CD4-positive, alpha-beta T cell treated with Interleukin-4 for 1 hour (primary cell): ENCODE data around the gene ADCY10.
"Not testable (repeated sequence)": the region's sequence is repeated elsewhere in the genome, so short reads cannot be mapped to it uniquely, and the experiment has no call there.

Experiments
- DNase-seq, 2 donors: peaks; one replicate each; pipeline ENCODE4 v3.0.0-alpha.2; 2020 to 2022

ADCY10 gene

GRCh38 chr1:167880580-167881021, 33.3 kb downstream of the ADCY10 start:
- no peak for DNase-seq

DNA sequence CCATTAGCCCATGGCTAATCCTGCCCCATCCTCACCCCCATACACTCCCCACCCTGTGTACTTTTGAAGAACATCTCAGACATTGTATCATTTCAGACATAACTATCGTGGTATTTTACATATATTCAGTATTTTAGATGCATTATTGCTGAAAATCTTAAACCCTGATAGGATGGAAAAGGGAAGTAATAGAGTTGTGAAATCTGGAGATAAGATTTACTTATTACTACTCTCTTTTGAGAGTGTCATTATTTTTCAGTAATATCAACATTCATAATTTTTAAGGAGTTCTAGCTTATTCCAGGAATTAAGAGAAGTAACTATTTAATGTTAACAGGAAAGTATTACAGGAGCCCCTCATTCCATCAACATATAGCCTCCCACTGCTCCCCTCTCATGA, 34.4 kb downstream of the ADCY10 start:
- DNase-seq: no peak

- no peak for DNase-seq
Measured at GRCh38 chr1:167878372-167879160, 35.4 kb downstream of the ADCY10 start.

GRCh38 chr1:167876597-167877175, 37.2 kb downstream of the ADCY10 start:
- no peak for DNase-seq

DNA sequence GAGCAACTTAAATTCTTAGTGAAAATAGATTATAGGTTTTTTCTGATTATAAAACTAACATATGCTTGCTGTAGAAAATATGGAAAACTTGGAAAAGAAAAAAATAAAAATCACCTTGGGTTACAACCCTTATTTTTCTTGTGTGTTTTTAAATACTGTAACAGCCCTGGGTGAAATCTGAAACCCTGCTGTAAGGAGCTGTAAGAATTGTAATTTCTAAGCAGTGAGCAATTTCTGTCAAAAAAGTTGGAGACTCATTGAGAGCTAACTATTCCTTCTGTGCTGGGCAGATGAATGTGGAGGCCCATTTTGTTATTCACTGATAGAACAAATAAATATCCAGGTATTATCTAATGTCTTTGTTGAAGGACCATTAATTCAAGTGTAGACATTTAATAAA, 42.6 kb downstream of the ADCY10 start:
- DNase-seq: no peak

DNA sequence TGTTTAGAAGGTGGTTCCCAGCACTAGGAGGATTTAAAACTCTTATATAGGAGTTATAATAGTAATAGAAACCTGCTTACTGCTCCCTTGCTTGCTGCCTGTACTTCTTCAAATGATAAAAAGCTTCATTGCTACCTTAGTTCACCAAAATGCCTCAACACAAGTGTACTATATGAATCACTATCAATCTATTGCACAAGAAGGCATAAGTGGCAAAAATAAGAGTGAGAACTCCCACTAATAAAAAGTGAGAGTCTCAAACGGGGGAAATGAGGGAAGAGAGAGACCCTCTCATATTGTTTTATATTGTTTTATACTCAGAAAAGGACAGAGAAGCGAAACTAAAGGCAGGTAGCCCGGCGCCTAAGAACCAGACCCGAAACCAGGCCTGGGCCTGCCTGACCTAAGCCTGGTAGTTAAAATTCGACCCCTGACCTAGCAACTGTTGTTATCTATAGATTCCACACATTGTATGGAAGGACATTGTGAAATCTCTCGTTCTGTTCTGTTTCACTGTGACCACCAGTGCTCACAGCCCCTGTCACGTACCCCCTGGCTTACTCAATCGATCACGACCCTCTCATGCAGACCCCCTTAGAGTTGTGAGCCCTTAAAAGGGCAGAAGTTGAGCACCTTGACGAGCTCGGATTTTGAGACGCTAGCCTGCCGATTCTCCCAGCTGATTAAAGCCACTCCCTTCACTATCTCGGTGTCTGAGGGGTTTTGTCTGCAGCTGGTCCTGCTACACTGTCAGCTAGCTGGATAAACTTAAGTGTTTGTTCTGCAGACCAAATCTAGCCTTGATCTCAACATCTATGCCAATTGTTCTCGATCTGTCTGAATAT, 44.6 kb downstream of the ADCY10 start:
- DNase-seq: not testable (repeated sequence)

DNA sequence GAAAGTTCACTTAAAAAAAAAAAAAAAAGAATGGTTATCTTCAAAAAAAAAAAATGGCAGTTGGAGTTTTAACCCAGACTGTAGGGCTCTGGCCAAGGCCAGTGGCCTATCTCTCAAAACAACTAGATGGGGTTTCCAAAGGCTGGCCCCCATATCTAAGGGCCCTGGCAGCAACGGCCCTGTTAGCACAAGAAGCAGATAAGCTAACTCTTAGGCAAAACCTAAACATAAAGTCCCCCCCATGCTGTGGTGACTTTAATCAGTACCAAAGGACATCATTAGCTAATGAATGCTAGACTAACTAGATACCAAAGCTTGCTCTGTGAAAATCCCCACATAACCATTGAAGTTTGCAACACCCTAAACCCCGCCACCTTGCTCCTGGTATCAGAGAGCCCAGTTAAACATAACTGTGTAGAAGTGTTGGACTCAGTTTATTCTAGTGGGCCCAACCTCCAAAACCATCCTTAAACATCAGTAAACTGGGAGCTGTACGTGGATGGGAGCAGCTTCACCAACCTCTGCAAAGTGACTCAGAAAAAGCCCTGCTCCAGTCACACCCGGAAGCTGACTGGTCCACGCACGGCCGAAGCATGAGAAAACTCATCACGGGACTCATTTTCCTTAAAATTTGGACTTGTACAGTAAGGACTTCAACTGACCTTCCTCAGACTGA, 47.1 kb downstream of the ADCY10 start:
- not testable (repeated sequence) for DNase-seq

GRCh38 chr1:167866326-167866725, 47.6 kb downstream of the ADCY10 start:
- DNase-seq: not testable (repeated sequence)

GRCh38 chr1:167865804-167866308, 48.1 kb downstream of the ADCY10 start:
- DNase-seq: not testable (repeated sequence)

DNA sequence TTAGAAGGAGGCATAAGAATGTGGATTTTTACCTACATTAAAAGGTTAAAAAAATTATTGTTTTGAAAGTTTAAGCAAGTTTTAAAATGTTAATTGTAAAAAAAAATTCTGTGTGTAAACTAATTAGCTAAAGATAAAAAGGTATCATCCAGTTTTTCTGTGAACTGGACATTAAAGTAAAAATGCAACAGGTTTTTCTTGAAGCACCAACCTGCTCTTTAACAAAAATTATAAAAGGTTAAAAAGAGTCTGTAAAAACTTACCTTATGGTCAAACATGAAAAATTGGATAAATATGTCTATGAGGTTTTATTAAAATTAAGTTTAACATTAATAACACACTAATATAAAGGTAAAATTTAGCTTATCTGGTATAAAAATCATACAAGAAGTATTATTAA, 48.7 kb downstream of the ADCY10 start:
- DNase-seq: not testable (repeated sequence)

DNA sequence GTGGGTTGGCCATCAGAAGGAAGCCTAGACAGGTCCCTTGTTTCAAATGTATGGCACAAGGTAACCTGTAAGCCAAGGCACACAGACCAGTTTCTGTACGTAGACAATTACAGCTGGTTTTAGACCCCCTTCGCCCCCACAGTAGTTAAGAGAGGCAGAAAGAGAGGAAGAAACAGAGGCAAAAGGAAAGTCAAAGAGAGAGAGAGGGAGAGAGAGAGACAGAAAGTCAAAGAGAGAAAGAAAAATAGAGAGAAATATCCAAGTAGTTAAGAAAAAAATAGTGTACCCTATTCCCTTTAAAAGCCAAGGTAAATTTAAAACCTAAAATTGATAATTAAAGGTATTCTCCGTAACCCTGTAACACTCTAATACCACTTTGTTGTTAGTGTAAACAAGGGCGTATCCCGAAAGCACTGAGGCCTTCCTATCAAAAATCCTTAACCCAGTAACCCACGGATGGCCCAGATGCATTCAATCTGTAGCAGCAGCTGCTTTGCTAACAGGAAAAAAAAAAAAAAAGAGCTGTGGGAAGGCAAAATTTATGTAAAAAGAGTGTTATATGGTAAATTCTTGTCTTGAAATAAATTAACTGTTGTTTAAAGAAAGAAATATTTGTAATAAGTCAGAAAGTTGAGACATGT, 49.4 kb downstream of the ADCY10 start:
- DNase-seq: no peak

GRCh38 chr1:167863921-167864279, 50.0 kb downstream of the ADCY10 start:
- no peak for DNase-seq

DNA sequence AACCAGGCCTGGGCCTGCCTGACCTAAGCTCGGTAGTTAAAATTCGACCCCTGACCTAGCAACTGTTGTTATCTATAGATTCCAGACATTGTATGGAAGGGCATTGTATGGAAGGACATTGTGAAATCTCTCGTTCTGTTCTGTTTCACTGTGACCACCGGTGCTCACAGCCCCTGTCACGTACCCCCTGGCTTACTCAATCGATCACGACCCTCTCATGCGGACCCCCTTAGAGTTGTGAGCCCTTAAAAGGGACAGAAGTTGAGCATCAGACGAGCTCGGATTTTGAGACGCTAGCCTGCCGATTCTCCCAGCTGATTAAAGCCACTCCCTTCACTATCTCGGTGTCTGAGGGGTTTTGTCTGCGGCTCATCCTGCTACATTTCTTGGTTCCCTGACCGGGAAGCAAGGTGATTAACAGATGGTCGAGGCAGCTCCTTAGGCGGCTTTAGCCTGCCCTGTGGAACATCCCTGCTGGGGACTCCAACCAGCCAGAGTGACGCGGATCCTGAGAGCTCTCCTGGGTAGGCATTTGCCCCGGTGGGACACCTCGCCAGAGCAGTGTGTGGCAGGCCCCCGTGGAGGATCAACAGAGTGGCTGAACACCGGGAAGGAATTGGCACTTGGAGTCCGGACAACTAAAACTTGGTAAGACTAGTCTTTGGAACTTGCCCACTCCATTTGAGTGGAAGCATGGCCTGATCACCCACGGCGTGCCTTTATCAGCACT, 50.6 kb downstream of the ADCY10 start:
- DNase-seq: not testable (repeated sequence)

GRCh38 chr1:167862432-167863076, 51.4 kb downstream of the ADCY10 start:
- no peak for DNase-seq

- DNase-seq: no peak
Measured at GRCh38 chr1:167861664-167862381, 52.1 kb downstream of the ADCY10 start.

DNA sequence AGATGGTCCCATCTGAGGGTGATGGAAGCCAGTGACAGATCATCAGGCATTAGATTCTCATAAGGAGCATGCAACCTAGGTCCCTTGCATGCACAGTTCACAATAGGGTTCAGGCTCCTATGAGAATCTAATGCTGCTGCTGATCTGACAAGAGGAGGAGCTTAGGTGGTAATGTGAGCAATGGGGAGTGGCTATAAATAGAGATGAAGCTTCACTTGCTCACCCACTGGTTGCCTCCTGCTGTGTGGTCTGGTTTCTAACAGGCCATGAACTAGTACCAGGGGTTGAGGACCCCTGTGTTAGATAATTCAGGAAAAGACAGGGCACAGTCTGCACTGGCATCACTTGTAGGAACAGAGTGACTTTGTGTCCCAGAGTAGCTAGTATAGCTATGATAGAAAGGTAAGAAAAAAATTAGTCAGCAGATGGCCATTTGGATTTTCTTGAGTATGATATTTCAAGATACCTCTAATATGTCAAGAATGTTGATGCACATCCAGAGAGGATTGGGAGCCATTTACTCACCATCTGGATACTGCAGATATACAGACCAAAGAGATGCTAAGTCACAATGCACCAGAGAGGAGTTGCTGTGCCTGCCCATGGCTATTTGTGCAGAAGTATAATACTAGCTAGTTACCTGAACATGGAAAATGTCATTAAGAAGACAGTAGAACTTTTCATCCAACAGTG, 53.6 kb downstream of the ADCY10 start:
- no peak for DNase-seq

DNA sequence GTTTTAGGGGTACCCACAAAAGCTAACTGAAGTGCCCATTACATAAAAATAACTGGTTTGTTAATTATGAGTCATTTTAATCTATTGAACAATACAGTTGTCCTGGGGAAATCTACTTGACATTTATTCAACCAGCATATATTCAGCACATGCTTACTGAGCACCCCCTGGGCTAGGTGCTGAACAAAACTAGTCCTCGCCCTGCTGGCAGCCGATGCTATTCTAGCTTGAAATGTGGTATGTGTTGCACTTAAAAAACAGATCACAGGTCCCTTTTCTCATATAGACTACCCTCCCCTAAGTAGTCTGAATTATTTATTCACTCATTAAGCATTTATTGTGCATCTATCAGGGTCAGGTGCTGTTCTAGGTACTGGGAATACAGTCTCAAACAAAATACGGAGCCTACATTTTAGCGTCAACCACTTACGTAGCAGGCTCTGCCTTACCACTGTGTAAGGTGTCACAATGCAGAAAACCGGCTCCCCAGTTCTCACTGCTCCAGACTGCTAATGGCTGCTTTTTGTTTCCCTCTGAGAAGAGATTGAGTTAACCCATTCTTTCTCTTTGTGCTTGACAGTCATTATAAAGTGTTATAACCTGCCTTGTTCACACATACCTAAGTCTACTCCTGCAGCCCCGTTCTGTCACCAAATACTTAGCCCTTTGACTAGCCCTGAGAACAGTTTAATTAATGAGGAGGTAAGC, 57.1 kb downstream of the ADCY10 start:
- DNase-seq: no peak

- DNase-seq: no peak
Measured at GRCh38 chr1:167854184-167854583, 59.8 kb downstream of the ADCY10 start.

DNA sequence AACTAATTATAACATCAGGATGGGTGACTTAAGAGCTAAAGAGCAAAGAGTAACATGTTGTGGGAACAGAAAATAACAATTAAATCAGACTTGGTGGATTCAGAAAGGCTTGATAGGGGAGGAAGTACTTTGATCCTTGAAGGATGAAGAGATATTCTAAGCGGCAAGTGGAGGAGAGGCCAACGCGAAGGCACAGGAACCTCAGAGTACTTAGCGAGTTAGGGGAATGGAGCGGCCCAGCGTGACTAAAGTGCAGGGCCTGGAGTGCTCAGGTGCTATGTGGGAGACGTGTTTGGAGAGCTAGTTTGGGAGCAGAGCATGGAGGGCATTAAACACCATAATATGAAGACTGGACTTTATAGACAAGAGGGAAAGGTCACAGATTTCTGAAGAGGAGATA, 64.3 kb downstream of the ADCY10 start:
- no peak for DNase-seq
